ENCODE data around the gene RXFP2.

The RXFP2 gene

GRCh38 chr13:31824705-31825517 is 85.6 kb downstream of the RXFP2 start:
- DNase-seq (ENCODE audit: low spot score): no peak

- DNase-seq (ENCODE audit: low spot score): no peak
Observed at GRCh38 chr13:31826521-31826920, 87.2 kb downstream of the RXFP2 start.

GRCh38 chr13:31827707-31828106 is 88.4 kb downstream of the RXFP2 start:
- no peak for DNase-seq (ENCODE audit: low spot score)

DNA sequence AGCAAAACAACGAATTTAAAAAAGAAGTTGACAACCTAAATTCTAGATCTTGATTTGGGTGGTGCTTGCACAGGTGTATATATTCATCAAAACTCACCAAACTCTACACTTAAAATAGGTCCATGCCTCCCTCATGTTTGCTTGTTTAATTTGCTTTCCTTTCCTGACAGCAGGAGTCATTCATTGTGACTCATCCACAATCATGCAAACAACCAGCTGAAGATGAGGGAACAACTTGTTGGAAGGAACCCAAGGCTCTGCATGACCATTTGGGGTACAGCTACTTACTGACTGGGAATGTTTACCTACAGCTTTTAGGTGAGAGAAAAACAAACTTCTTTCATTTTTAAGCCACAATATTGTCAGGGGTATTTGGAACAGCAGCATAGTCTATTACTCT is 96.6 kb downstream of the RXFP2 start:
- no peak for DNase-seq (ENCODE audit: low spot score)

GRCh38 chr13:31843044-31843443 is 103.7 kb downstream of the RXFP2 start:
- no peak for DNase-seq (ENCODE audit: low spot score)

DNA sequence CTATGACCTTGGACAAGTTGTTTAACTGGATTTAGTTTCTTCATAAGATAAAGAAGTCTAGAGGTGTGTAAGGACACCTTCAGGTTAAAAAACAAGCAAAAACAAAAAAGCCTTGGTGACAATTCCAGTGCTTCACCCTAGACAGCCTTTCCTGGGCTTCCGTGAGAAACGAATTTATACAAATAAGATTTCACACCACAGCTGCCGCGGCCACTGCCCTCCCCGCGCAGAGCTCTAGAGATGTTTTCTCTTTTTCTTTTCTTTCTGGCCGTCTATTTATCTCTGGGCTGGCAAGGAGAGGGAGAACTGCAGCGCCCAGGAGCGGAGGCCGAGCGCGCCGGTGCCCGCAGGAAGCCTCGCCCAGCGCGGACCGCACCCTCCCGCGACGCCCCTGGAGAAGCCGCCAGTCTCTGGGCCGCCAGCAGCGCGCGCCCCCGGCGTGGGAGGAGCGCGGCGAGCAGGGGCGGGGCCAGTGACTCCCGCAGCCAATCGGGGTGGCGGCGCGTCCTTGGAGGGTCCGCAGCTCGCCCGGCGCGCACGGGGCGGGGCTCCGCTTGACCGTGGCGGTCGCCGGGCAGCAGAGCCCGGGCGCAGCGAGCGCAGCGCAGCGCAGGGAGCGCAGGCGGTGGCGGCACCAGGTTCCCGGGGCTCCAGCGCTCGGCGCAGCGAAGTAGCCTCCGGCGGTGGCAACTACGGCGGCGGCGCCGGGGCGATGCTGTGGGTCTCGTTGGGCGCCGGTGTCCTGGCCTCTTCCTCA is 107.0 kb downstream of the RXFP2 start:
- peak; percentile 73 for DNase-seq (ENCODE audit: low spot score)

- no peak for DNase-seq (ENCODE audit: low spot score)
Observed at GRCh38 chr13:31846961-31847752, 107.8 kb downstream of the RXFP2 start.

DNA sequence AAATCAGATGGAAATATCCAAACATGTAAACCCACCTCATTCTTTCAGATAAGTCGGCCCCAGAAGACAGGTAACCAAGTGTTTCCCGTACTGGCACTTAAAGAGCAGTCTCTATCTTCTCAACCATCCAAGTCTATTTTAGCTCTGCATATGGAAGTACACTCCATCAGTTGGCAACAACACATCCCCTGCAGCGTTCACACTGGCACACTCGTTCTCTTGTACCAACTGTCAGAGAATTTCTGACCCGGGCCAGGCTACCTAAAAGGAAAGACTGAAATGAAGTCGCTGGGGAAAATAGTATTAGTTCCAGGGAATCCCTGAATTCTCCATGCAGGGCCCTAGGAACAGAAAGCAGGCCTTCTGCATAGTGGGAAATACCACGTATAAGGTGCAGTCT is 109.3 kb downstream of the RXFP2 start:
- no peak for DNase-seq (ENCODE audit: low spot score)

GRCh38 chr13:31849206-31849605 is 109.9 kb downstream of the RXFP2 start:
- DNase-seq (ENCODE audit: low spot score): no peak

DNA sequence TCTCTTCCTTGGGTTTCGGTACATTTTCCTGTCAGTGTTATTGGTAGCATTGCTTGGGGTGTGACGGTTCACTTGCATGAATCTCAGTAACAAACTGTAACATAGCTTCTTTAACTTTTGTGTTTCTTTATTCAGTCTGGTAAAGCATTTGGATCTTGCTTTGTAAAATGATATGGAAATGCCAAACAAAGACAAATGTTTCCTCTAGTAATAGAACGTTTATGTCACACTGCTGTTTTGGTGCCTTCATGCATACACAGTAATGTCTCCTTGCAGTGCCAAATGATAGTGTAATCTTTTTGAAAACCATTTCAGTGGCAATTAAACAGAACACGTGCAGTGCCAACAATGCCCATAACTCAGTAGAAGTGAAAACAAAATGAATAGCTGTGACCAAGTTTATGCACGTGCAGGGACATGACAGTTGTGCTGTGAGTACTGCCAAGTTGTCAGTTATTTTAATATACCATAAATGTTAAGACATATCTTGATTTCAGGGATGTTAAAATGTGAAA is 110.8 kb downstream of the RXFP2 start:
- DNase-seq (ENCODE audit: low spot score): no peak

DNA sequence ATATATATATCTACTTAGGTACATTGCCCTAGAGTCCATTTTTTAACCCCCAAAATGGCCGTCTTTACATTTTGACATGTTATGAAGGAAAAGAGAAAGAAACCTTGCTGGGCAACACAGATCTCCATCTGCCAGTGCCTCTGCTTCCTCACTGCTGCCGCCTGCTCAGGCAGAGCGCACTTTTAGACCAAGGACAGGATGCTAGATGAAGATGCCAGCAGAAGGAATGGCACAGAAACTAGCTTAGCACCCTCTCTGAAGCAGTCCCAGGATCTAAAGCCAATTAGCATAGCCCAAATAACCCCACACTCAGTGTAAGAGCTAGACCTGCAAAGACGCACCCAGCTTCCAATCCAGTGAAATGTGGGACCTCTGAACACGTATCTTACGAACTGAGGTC is 111.9 kb downstream of the RXFP2 start:
- no peak for DNase-seq (ENCODE audit: low spot score)

All from kidney capillary endothelial cell (primary cell).